ENCODE measurements around the gene ODC1. TPM values are rescaled to one million over a fixed set of nuclear protein-coding genes. Genes with fewer than 3 reads are reported as not detected.
A peak's percentile ranks its signal among the peaks of the same experiment; 100 is the strongest.
"Not testable (repeated sequence)": the region's sequence is repeated elsewhere in the genome, so short reads cannot be mapped to it uniquely, and the experiment has no call there.

Gene ODC1
- total RNA-seq (2014; rRNA removed; shearing (Covaris generic)): 55.2 and 57.0 TPM in 2 replicates

GRCh38 chr2:10447895-10448575 lies at the start of gene ODC1:
ODC1 (minus strand) TSS chr2:10448327; CDS start chr2:10445032, 3,295 bp downstream.
- peak; percentile 88 for DNase-seq (ENCODE audit: low read depth)

- peak; percentile 95 for DNase-seq (ENCODE audit: low read depth)
Observed at GRCh38 chr2:10497797-10498251, 49.7 kb upstream of the ODC1 start.

- DNase-seq (ENCODE audit: low read depth): no peak
Observed at GRCh38 chr2:10495988-10496313, 47.8 kb upstream of the ODC1 start.

- no peak for DNase-seq (ENCODE audit: low read depth)
Observed at GRCh38 chr2:10495311-10495987, 47.3 kb upstream of the ODC1 start.

GRCh38 chr2:10494351-10495066 lies 46.4 kb upstream of the ODC1 start:
- no peak for DNase-seq (ENCODE audit: low read depth)

DNA sequence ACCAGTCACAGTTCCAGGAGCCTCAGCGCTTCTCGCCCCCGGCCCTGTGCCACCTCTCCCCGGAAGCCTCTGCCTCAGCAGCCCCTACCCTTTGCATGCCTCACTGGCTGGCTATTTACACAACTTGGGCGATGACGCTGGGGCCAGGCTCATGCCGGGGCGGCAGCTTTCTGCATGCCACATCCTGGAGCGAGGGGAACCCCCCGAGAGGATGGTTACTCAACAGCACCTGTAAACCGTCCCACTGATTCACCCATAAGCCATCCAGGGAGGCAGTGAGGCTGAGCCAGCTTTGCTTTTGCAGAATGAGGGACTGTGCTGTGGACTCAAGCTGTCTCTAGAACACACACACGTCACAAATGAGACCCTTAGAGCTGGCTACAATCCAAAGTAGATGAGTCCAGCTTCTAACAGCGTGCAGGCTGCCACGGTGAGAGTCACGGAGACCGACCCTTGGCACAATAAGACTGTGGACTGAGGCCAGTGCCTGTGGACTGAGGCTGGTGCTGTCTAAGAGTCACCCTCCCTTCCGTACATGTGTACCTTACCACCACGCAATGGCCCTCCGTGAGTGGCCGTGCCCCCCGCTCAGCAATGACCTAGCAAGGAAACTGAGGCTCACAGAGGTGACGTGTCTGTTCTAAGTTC lies 45.6 kb upstream of the ODC1 start:
- peak; percentile 91 for DNase-seq (ENCODE audit: low read depth)

GRCh38 chr2:10493075-10493633 lies 45.0 kb upstream of the ODC1 start:
- no peak for DNase-seq (ENCODE audit: low read depth)

DNA sequence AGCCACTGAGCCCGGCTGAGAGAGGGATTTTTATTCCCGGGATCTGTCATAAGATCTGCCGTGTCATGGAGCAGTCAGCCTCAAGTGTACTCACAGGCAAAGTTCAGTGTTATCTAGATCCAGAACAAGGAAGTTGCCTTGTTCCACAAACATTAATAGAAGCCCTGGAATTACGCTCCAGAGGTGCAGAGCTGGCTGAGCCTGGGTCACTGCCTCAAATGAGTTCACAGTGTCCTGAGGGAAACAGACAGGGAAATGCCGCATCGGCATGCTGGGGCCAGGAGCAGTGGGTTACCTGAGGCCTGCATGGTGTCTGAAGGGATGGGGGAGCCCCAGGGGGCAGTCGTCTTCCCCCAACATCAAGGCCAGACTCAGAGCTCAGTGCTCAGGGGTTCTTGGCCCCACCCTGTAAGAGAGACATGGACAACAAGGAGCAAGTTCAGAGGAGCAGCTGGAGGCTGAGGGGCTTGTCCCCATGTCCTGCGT lies 42.7 kb upstream of the ODC1 start:
- no peak for DNase-seq (ENCODE audit: low read depth)

GRCh38 chr2:10489842-10490555 lies 41.9 kb upstream of the ODC1 start:
- DNase-seq (ENCODE audit: low read depth): no peak

GRCh38 chr2:10488142-10488541 lies 40.0 kb upstream of the ODC1 start:
- DNase-seq (ENCODE audit: low read depth): not testable (repeated sequence)

GRCh38 chr2:10487741-10488104 lies 39.6 kb upstream of the ODC1 start:
- not testable (repeated sequence) for DNase-seq (ENCODE audit: low read depth)

GRCh38 chr2:10487081-10487740 lies 39.1 kb upstream of the ODC1 start:
- no peak for DNase-seq (ENCODE audit: low read depth)

DNA sequence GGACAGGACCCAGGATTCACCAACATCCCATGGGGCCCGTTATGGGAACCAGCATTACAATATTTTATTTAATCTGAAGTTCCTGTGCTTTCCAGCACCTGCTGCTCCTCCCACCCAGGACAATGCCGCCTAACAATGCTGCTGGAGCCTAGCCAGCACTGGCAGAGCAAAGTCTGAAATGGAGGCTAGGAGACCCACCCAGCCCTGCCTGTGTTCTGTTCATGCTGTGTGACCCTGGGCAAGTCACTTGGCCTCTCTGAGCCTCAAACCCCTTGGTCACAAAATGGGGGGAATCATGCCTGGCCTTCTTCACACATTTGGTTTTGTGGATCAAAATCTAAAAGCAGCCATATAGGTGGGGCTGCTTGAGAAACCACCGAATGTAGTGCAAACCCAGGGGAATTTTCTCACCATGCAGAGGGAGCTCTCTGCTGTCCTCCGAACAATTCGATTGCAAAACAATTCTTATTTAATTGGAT lies 38.5 kb upstream of the ODC1 start:
- no peak for DNase-seq (ENCODE audit: low read depth)

- DNase-seq (ENCODE audit: low read depth): no peak
Observed at GRCh38 chr2:10486091-10486490, 38.0 kb upstream of the ODC1 start.

- no peak for DNase-seq (ENCODE audit: low read depth)
Observed at GRCh38 chr2:10482913-10483312, 34.8 kb upstream of the ODC1 start.

- no peak for DNase-seq (ENCODE audit: low read depth)
Observed at GRCh38 chr2:10482460-10482859, 34.3 kb upstream of the ODC1 start.

- no peak for DNase-seq (ENCODE audit: low read depth)
Observed at GRCh38 chr2:10481666-10482157, 33.6 kb upstream of the ODC1 start.

- DNase-seq (ENCODE audit: low read depth): no peak
Observed at GRCh38 chr2:10481055-10481665, 33.0 kb upstream of the ODC1 start.

DNA sequence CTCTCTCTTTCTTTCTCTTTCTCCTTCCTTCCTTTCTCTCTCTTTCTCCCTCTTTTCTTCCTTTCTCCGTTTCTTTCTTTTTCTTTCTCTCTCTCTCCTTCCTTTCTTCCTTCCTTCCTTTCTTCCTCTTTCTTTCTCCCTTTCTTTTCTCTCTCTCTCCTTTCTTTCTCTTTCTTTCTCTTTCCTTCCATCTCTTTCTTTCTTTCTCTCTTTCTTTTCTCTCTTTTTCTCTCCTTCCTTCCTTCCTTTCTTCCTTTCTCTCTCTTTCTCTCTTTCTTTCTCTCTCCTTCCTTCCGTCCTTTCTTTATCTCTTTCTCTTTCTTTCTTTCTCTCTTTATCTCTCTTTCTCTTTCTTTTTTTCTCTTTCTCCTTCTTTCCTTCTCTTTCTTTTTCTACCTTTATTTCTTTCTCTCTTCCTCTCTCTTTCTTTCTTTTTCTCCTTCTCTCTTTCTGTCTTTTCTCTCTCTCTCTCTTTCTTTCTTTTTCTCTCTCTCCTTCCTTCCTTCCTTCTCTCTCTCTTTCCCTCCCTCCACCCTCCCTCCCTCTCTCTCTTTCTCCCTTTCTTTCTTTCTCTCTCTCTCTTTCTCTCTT lies 32.3 kb upstream of the ODC1 start:
- no peak for DNase-seq (ENCODE audit: low read depth)

Measured in RPMI7951 (cell line).